Left lung (tissue), 10 donors: Measurements from ENCODE around the gene FREM1. TPM values are rescaled to one million over a fixed set of nuclear protein-coding genes. Genes with fewer than 3 reads are reported as not detected.

Source experiments
- ATAC-seq: fragments of 200-7000 bp; cut with Tn5 transposase; one replicate; pipeline ENCODE4 v1.9.1; 2020; ENCODE audit warnings: moderate library complexity
- DNase-seq, 4 donors: peaks; one replicate each; pipeline ENCODE4 v3.0.0-alpha.2; 2013 to 2020
- H3K27ac ChIP-seq, 2 donors: fragments of 200-600 bp; sonication (generic) in 1 of 2; one replicate each; pipeline versions ENCODE4 v1.5.0 to v1.8.0; 2020 to 2021
- H3K27me3 ChIP-seq, 2 donors: fragments of 200-600 bp; sonication (generic) in 1 of 2; one replicate each; pipeline versions ENCODE4 v1.5.0 to v1.8.0; 2020 to 2021
- H3K36me3 ChIP-seq, 2 donors: fragments of 200-600 bp; sonication (generic) in 1 of 2; one replicate each; pipeline versions ENCODE4 v1.5.0 to v1.8.0; 2020 to 2021
- H3K4me1 ChIP-seq, 2 donors: fragments of 200-600 bp; one replicate each; pipeline ENCODE4 v1.8.0; 2021
- H3K4me3 ChIP-seq, 2 donors: fragments of 200-600 bp; sonication (generic) in 1 of 2; one replicate each; pipeline versions ENCODE4 v1.5.0 to v1.8.0; 2020 to 2021; ENCODE audit warnings: mild to moderate bottlenecking in 1 of 2
- H3K9me3 ChIP-seq, 2 donors: fragments of 200-600 bp; sonication (generic) in 1 of 2; one replicate each; pipeline versions ENCODE4 v1.5.0 to v1.8.0; 2020 to 2021
- intact Hi-C, 2 donors: fragments of 100-400 bp; cut with DNase I; formaldehyde crosslinking; loops; one replicate each; pipeline versions ENCODE4 v1.11.2 to v1.14.2; 2022
- polyA plus RNA-seq, 6 donors: library from polyadenylated mRNA; unstranded; fragments of 120-200 nt; gene quantifications; one replicate each; pipeline ENCODE4 v1.2.1, GENCODE V29; 2013; ENCODE audit not compliant: insufficient read length in 6 of 6
- total RNA-seq, 2 donors: library from RNA; stranded (reverse); fragmentation: NEBNext Ultra II Directional; extraction: Animal tissue kit (Norgen Biotek cat#: 25700); gene quantifications; one replicate each; pipeline ENCODE4 v1.2.1, GENCODE V29; 2021
- TF ChIP-seq, protein P1 (sequence below), 2 donors: fragments of 200-600 bp; sonication (generic) in 1 of 2; IDR thresholded peaks; one replicate each; pipeline versions ENCODE4 v1.5.0 to v1.8.0; 2021; ENCODE audit warnings: antibody characterized with exemption in 2 of 2
- donor health status: DM: no; HTN: yes; CAD: no.
- donor health status: DM: no; HTN: no; CAD: no.

Gene FREM1
- total and polyA plus RNA-seq, 8 donors = 2.4 to 104 (median 66.4) TPM

GRCh38 chr9:14748373-14748772 lies 161.9 kb downstream of the FREM1 start:
- intact Hi-C loops = no loop called here
- TF ChIP-seq, protein P1, sequence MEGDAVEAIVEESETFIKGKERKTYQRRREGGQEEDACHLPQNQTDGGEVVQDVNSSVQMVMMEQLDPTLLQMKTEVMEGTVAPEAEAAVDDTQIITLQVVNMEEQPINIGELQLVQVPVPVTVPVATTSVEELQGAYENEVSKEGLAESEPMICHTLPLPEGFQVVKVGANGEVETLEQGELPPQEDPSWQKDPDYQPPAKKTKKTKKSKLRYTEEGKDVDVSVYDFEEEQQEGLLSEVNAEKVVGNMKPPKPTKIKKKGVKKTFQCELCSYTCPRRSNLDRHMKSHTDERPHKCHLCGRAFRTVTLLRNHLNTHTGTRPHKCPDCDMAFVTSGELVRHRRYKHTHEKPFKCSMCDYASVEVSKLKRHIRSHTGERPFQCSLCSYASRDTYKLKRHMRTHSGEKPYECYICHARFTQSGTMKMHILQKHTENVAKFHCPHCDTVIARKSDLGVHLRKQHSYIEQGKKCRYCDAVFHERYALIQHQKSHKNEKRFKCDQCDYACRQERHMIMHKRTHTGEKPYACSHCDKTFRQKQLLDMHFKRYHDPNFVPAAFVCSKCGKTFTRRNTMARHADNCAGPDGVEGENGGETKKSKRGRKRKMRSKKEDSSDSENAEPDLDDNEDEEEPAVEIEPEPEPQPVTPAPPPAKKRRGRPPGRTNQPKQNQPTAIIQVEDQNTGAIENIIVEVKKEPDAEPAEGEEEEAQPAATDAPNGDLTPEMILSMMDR (IDR thresholded peaks at IDR 0.05) = no peak
- DNase-seq = no peak
- Histone ChIP-seq H3K9me3 (no peaks in the 10 kb centered on the region), H3K4me3 (no peak overlapping the region), H3K27me3 (no peaks in the 10 kb centered on the region), H3K4me1 (no peaks in the 10 kb centered on the region), H3K27ac (no peak overlapping the region), H3K36me3 (no peaks in the 10 kb centered on the region)
- no peak for ATAC-seq

- ATAC-seq (no peak), DNase-seq (no peak)
- H3K9me3 ChIP-seq = no peaks in the 10 kb centered on the region
- H3K4me1 ChIP-seq = no peaks in the 10 kb centered on the region
- no peak overlapping the region for H3K27ac ChIP-seq
- intact Hi-C loops = no loop called here
- TF ChIP-seq, protein P1 (IDR thresholded peaks at IDR 0.05) = no peak
- no peak overlapping the region for H3K4me3 ChIP-seq
- H3K27me3 ChIP-seq = no peaks in the 10 kb centered on the region
- H3K36me3 ChIP-seq = no peaks in the 10 kb centered on the region
Measured at GRCh38 chr9:14747111-14747510, 163.1 kb downstream of the FREM1 start.

DNA sequence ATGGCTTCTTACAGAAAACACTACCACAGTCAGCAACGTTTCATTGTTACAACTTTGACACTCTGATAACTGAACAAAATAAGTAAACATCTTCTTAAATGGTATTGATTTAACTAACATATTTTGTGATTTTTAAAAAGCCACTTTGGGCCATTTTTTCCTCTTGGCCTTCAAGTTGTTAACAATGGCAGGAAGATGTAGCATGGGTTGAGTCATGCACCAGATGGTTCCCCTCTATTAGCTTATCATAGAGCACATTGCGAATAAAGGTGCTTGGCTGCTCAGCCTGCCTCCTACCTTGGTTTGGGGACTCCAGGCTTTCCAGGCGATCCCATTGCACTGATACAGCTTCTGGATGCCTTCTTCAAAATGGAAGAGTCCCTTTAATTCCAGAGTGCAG lies 163.6 kb downstream of the FREM1 start:
- Histone ChIP-seq H3K27ac (no peak overlapping the region), H3K36me3 (no peaks in the 10 kb centered on the region), H3K27me3 (no peaks in the 10 kb centered on the region), H3K4me3 (no peak overlapping the region), H3K9me3 (no peaks in the 10 kb centered on the region), H3K4me1 (no peaks in the 10 kb centered on the region)
- ATAC-seq = no peak
- intact Hi-C loops = no loop called here
- no peak for DNase-seq
- TF ChIP-seq, protein P1 (IDR thresholded peaks at IDR 0.05) = no peak

- no peaks in the 10 kb centered on the region for H3K9me3 ChIP-seq
- intact Hi-C loops = no loop called here
- no peak overlapping the region for H3K27ac ChIP-seq
- no peaks in the 10 kb centered on the region for H3K36me3 ChIP-seq
- ATAC-seq (no peak), DNase-seq (no peak)
- no peak overlapping the region for H3K4me3 ChIP-seq
- TF ChIP-seq, protein P1 (IDR thresholded peaks at IDR 0.05) = no peak
- no peaks in the 10 kb centered on the region for H3K27me3 ChIP-seq
- no peaks in the 10 kb centered on the region for H3K4me1 ChIP-seq
Measured at GRCh38 chr9:14744768-14745167, 165.5 kb downstream of the FREM1 start.

- intact Hi-C loops = no loop called here
- Histone ChIP-seq H3K4me1 (no peaks in the 10 kb centered on the region), H3K27ac (no peak overlapping the region), H3K4me3 (no peak overlapping the region), H3K36me3 (no peaks in the 10 kb centered on the region), H3K9me3 (no peaks in the 10 kb centered on the region), H3K27me3 (no peaks in the 10 kb centered on the region)
- TF ChIP-seq, protein P1 (IDR thresholded peaks at IDR 0.05) = no peak
- DNase-seq (no peak), ATAC-seq (no peak)
Measured at GRCh38 chr9:14741369-14741768, 168.9 kb downstream of the FREM1 start.
